ENCODE measurements around the gene KCNG2.

The KCNG2 gene

DNA sequence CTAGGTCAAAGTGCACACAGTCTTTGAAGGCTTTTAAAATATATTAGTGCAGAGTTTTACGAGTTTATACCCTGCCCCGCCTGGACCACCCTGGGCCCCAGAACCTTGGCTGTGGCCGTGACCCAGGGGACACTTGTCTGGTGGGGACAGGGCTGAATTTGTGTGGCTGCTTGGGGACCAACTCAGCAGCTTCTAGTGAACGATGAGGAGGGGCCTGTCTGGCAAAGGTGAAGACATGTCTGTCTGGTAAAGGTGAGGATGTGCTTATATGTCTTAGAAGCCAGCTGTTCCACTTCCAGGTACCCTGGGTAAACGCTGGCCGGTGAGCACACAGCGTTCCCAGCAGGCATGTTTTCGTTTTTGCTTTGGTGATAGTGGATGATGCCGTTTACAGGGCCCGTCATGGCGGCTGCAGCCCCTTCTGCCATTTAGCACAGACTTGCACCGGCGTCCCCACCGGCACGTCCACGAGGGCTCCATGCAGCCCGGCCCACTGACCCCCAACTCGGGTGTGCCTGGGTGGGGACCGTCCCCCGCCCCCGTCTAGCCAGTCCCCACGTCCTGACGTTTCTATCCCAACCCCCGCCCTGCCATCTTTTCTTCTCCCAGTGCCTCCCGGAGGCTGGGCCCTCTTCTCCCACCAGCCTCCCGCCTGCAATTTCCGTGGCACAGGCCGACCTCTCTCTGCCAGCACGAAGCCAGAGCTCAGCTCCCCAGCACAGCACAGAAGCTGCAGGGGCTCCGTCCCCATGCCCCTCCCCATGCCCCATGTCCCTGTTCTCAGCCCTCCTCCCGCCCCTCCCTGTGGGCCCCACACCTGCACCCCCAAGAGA lies 85.9 kb downstream of the KCNG2 start:
- H3K36me3 ChIP-seq (replicated peaks; ENCODE audit: low read depth, low read length): no peaks in the 10 kb centered on the region
- no peak overlapping the region for H3K27ac ChIP-seq (ENCODE audit: low read length)
- no peak overlapping the region for H2AFZ ChIP-seq (ENCODE audit: low read depth, low read length)
- H3K4me2 ChIP-seq (ENCODE audit: low read length): no peak overlapping the region
- no peaks in the 10 kb centered on the region for H3K79me2 ChIP-seq (ENCODE audit: low read length)
- no peaks in the 10 kb centered on the region for H3K9me3 ChIP-seq (ENCODE audit: insufficient read depth, low read length)
- no peaks in the 10 kb centered on the region for H3K27me3 ChIP-seq (ENCODE audit: low read depth, low read length)
- H3K9ac ChIP-seq (ENCODE audit: low read length): no peak overlapping the region
- H3K4me1 ChIP-seq (ENCODE audit: low read length): no peaks in the 10 kb centered on the region
- no peak overlapping the region for H3K4me3 ChIP-seq (ENCODE audit: low read length)
- no peaks in the 10 kb centered on the region for H4K20me1 ChIP-seq (ENCODE audit: insufficient read depth, low read length)
- TF ChIP-seq EZH2phosphoT487 (IDR thresholded peaks at IDR 0.05; ENCODE audit: low read depth): no peak
- TF ChIP-seq, protein P1, sequence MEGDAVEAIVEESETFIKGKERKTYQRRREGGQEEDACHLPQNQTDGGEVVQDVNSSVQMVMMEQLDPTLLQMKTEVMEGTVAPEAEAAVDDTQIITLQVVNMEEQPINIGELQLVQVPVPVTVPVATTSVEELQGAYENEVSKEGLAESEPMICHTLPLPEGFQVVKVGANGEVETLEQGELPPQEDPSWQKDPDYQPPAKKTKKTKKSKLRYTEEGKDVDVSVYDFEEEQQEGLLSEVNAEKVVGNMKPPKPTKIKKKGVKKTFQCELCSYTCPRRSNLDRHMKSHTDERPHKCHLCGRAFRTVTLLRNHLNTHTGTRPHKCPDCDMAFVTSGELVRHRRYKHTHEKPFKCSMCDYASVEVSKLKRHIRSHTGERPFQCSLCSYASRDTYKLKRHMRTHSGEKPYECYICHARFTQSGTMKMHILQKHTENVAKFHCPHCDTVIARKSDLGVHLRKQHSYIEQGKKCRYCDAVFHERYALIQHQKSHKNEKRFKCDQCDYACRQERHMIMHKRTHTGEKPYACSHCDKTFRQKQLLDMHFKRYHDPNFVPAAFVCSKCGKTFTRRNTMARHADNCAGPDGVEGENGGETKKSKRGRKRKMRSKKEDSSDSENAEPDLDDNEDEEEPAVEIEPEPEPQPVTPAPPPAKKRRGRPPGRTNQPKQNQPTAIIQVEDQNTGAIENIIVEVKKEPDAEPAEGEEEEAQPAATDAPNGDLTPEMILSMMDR (IDR thresholded peaks at IDR 0.05; ENCODE audit: low read depth, low read length): no peak

DNA sequence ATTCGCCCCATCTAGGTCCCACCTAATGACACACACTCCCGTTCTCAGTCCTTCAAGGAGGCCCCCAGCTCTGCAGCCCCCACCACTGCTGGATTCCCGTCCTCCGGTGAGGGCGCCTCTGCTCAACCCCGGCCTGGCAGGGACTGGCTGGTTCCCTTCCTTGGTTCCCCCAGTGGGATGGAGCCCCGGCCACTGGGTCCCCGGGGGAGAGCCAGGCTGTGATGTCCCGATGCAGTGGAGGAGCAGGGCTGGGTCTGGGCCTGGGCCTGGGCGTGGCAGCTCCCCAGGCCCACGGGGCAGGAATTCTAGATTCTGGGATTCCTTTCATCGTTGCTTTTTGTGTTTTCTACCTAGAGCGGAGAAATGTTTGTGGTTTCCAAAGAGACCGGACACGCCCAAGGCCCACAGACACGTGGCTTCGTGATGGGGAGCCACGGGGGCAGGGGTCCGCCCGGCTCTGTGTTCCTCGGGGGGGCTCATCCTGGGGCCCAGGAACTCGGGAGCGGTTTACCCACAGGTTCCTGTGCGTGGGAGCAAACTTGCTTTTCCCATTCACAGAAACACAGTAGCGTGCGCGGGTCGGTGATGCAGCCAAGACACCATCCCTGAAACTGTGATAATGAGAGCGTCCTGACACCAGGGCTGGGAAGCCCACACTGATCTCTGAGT lies 86.7 kb downstream of the KCNG2 start:
- no peak for TF ChIP-seq EZH2phosphoT487 (IDR thresholded peaks at IDR 0.05; ENCODE audit: low read depth)
- TF ChIP-seq, protein P1 (IDR thresholded peaks at IDR 0.05; ENCODE audit: low read depth, low read length): no peak
- H3K4me1 ChIP-seq (ENCODE audit: low read length): no peaks in the 10 kb centered on the region
- no peaks in the 10 kb centered on the region for H3K79me2 ChIP-seq (ENCODE audit: low read length)
- H3K9ac ChIP-seq (ENCODE audit: low read length): no peak overlapping the region
- 0 out of 2 replicates have a peak, but pooled peaks cover 5% of the 10 kb centered on the region for H3K9me3 ChIP-seq (ENCODE audit: insufficient read depth, low read length)
- H3K27me3 ChIP-seq (ENCODE audit: low read depth, low read length): no peaks in the 10 kb centered on the region
- no peak overlapping the region for H3K4me3 ChIP-seq (ENCODE audit: low read length)
- H2AFZ ChIP-seq (ENCODE audit: low read depth, low read length): no peak overlapping the region
- no peak overlapping the region for H3K27ac ChIP-seq (ENCODE audit: low read length)
- no peaks in the 10 kb centered on the region for H4K20me1 ChIP-seq (ENCODE audit: insufficient read depth, low read length)
- H3K36me3 ChIP-seq (replicated peaks; ENCODE audit: low read depth, low read length): no peaks in the 10 kb centered on the region
- no peak overlapping the region for H3K4me2 ChIP-seq (ENCODE audit: low read length)

- Histone ChIP-seq H3K4me3 (ENCODE audit: low read length) (no peak overlapping the region), H4K20me1 (ENCODE audit: insufficient read depth, low read length) (no peaks in the 10 kb centered on the region), H3K36me3 (replicated peaks; ENCODE audit: low read depth, low read length) (no peaks in the 10 kb centered on the region), H3K27me3 (ENCODE audit: low read depth, low read length) (no peaks in the 10 kb centered on the region), H3K27ac (ENCODE audit: low read length) (no peak overlapping the region), H3K4me2 (ENCODE audit: low read length) (no peak overlapping the region), H3K9ac (ENCODE audit: low read length) (no peak overlapping the region), H3K9me3 (ENCODE audit: insufficient read depth, low read length) (0 out of 2 replicates have a peak, but pooled peaks cover 5% of the 10 kb centered on the region), H3K79me2 (ENCODE audit: low read length) (no peaks in the 10 kb centered on the region), H3K4me1 (ENCODE audit: low read length) (no peaks in the 10 kb centered on the region), H2AFZ (ENCODE audit: low read depth, low read length) (no peak overlapping the region)
- TF ChIP-seq, protein P1 (IDR thresholded peaks at IDR 0.05; ENCODE audit: low read depth, low read length): no peak
- TF ChIP-seq EZH2phosphoT487 (IDR thresholded peaks at IDR 0.05; ENCODE audit: low read depth): no peak
Observed at GRCh38 chr18:79884963-79885728, 87.4 kb downstream of the KCNG2 start.
